HFFc6 (cell line): ENCODE measurements around the gene OR10A5. TPM values are rescaled to one million over a fixed set of nuclear protein-coding genes. Genes with fewer than 3 reads are reported as not detected.
"Not testable (repeated sequence)": the region's sequence is repeated elsewhere in the genome, so short reads cannot be mapped to it uniquely, and the experiment has no call there.

ENCODE experiments used
- DNase-seq: peaks from one replicate; pipeline ENCODE4 v3.0.0-alpha.2; 2018
- H3K27ac Mint-ChIP-seq: 2 replicates; pipeline ENCODE4 v1.8.0; 2020; ENCODE audit warnings: mild to moderate bottlenecking, mixed read lengths
- H3K27me3 Mint-ChIP-seq: 2 replicates; pipeline ENCODE4 v1.8.0; 2021; ENCODE audit warnings: mild to moderate bottlenecking, moderate library complexity, mixed read lengths; ENCODE audit not compliant: insufficient read depth
- H3K36me3 Mint-ChIP-seq: 2 replicates; pipeline ENCODE4 v1.8.0; 2021; ENCODE audit warnings: low read depth, mixed read lengths
- H3K4me1 Mint-ChIP-seq: 2 replicates; pipeline ENCODE4 v1.8.0; 2020; ENCODE audit warnings: low read depth, mixed read lengths
- H3K4me3 Mint-ChIP-seq: 2 replicates; pipeline ENCODE4 v1.8.0; 2020; ENCODE audit warnings: mild to moderate bottlenecking, moderate library complexity, mixed read lengths
- H3K9me3 Mint-ChIP-seq: 2 replicates; pipeline ENCODE4 v1.8.0; 2020; ENCODE audit warnings: mild to moderate bottlenecking, mixed read lengths
- CTCF ChIP-seq: fragments of 200-600 bp; sonication (generic); IDR thresholded peaks from 2 replicates; pipeline ENCODE4 v1.5.0; 2021; ENCODE audit warnings: antibody characterized with exemption, mild to moderate bottlenecking
- long read RNA-seq: library from polyadenylated mRNA; unstranded; transcript quantifications from one replicate; pipeline ENCODE4 v2.0.0, GENCODE V29; 2019
- total RNA-seq, 6 experiments: library from RNA; stranded (reverse); fragmentation: NEBNext Ultra II Directional; extraction: Animal tissue kit (Norgen Biotek cat#: 25700); gene quantifications; 2 replicates in 1 of 6; 3 replicates in 5 of 6; pipeline ENCODE4 v1.2.3, GENCODE V29; 2021

The OR10A5 gene
- total RNA-seq: not detected
- long read RNA-seq: 0 reads

- DNase-seq: no peak
- Mint-ChIP-seq H3K4me3 (no peak within 1 kb of the TSS), H3K36me3 (no peaks in the 10 kb centered on the region), H3K9me3 (peaks cover 12% of the 10 kb centered on the region), H3K27me3 (peaks cover 4% of the 10 kb centered on the region; the same call in 1 of the 2 replicates), H3K4me1 (no peaks in the 10 kb centered on the region), H3K27ac (no peak within 1 kb of the TSS)
- TF ChIP-seq CTCF: no peak
Observed at GRCh38 chr11:6845383-6845782, at the start of gene OR10A5. Gene OR10A5 (plus strand): TSS chr11:6845683. CDS start chr11:6845683, 0 bp downstream.

GRCh38 chr11:6799402-6799801 is 46.1 kb upstream of the OR10A5 start, which contains the start of gene OR6A2:
Gene OR6A2 (minus strand): TSS chr11:6799689. CDS start chr11:6795708, 3,981 bp downstream.
- H3K9me3 Mint-ChIP-seq: no peaks in the 10 kb centered on the region
- H3K27ac Mint-ChIP-seq: no peak within 1 kb of the TSS
- no peak within 1 kb of the TSS for H3K4me3 Mint-ChIP-seq
- no peaks in the 10 kb centered on the region for H3K36me3 Mint-ChIP-seq
- 0 out of 2 replicates have a peak, but pooled peaks cover 5% of the 10 kb centered on the region for H3K4me1 Mint-ChIP-seq
- peaks cover 5% of the 10 kb centered on the region; the same call in 1 of the 2 replicates for H3K27me3 Mint-ChIP-seq
- TF ChIP-seq CTCF: no peak
- peak; percentile 39 for DNase-seq

GRCh38 chr11:6801075-6801474 is 44.4 kb upstream of the OR10A5 start:
- H3K9me3 Mint-ChIP-seq, DNase-seq, H3K27ac Mint-ChIP-seq, H3K4me1 Mint-ChIP-seq, H3K27me3 Mint-ChIP-seq, H3K36me3 Mint-ChIP-seq, H3K4me3 Mint-ChIP-seq: not testable (repeated sequence)

- no peaks in the 10 kb centered on the region for H3K4me1 Mint-ChIP-seq
- H3K9me3 Mint-ChIP-seq: no peaks in the 10 kb centered on the region
- DNase-seq: peak; percentile 15
- no peak overlapping the region for H3K27ac Mint-ChIP-seq
- no peaks in the 10 kb centered on the region for H3K36me3 Mint-ChIP-seq
- no peak overlapping the region for H3K4me3 Mint-ChIP-seq
- TF ChIP-seq CTCF: peak; percentile 92
- no peaks in the 10 kb centered on the region; the same call in none of the 2 replicates for H3K27me3 Mint-ChIP-seq
Observed at GRCh38 chr11:6812390-6813005, 33.0 kb upstream of the OR10A5 start.

- Mint-ChIP-seq H3K9me3 (no peaks in the 10 kb centered on the region), H3K27me3 (no peaks in the 10 kb centered on the region; the same call in none of the 2 replicates), H3K36me3 (no peaks in the 10 kb centered on the region), H3K4me3 (no peak overlapping the region), H3K27ac (no peak overlapping the region), H3K4me1 (no peaks in the 10 kb centered on the region)
- DNase-seq: no peak
- TF ChIP-seq CTCF: no peak
Observed at GRCh38 chr11:6813656-6814055, 31.8 kb upstream of the OR10A5 start.

- no peaks in the 10 kb centered on the region; the same call in 1 of the 2 replicates for H3K27me3 Mint-ChIP-seq
- no peak overlapping the region for H3K4me3 Mint-ChIP-seq
- no peak for DNase-seq
- no peak overlapping the region for H3K27ac Mint-ChIP-seq
- no peaks in the 10 kb centered on the region for H3K4me1 Mint-ChIP-seq
- TF ChIP-seq CTCF: 0 out of 2 replicates have a peak, but pooled peaks have one; percentile 13
- no peaks in the 10 kb centered on the region for H3K36me3 Mint-ChIP-seq
- H3K9me3 Mint-ChIP-seq: no peaks in the 10 kb centered on the region
Observed at GRCh38 chr11:6817694-6818093, 27.8 kb upstream of the OR10A5 start.
